CD4-positive, alpha-beta T cell treated with Interleukin-15 for 1 hour (primary cell): Measurements from ENCODE around the gene CTU2.

Source experiments
- DNase-seq: peaks from one replicate; pipeline ENCODE4 v3.0.0-alpha.2; 2020

CTU2 gene

GRCh38 chr16:88715312-88716190 lies 9.2 kb downstream of the CTU2 start:
- no peak for DNase-seq

DNA sequence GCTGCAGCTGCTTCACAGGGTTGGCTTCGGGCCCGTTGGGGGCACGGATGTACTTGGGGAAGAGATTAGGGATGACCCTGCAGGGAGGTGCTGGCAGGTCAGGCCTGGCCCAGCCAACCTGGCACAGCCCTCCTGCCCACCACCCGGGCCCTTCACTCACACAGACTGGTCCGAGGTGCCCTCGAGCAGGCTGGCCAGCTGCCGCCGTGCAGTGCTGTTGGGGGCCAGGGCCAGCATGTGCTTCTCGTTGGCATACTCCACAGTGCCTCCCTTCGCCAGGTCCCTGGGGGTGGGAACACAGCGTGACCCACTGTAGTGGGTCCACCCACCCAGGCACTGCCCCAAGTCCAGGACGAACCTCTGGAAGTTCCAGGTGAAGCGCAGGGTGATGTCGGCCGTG lies 9.9 kb downstream of the CTU2 start:
- DNase-seq = no peak

- DNase-seq = no peak
Observed at GRCh38 chr16:88716601-88717001, 10.3 kb downstream of the CTU2 start.

GRCh38 chr16:88718178-88718577 lies 11.9 kb downstream of the CTU2 start:
- no peak for DNase-seq

DNA sequence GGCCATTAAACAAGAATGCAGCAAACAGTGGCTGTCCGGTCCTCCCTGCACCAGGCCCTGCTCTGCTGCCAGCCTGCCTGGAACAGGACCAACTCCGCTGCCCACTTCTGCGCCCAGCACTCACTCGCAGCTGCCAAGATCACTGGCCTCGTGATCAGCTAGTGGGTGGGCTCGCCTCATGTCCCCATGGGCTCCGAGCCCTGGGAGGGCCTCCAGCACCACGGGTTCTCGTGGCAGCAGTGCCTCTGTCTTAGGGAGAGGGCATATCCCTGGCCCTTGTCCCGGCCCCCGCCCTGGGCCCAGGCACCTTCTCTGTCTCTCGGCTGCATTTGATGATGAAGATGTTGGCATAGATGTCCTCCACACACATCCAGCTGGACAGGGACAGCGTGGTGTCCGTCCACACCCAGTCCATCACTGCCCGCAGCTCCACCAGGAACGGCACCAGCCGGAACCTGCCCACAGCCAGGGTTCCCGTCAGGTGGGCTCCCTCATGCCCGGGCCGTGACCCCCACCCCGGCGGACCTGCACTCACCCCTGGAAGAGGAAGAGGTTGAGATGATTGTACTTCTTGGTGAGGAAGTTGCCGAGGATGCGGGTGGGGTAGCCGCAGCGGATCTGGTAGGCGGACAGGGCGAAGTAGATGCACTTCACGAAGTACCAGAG lies 13.1 kb downstream of the CTU2 start:
- no peak for DNase-seq

DNA sequence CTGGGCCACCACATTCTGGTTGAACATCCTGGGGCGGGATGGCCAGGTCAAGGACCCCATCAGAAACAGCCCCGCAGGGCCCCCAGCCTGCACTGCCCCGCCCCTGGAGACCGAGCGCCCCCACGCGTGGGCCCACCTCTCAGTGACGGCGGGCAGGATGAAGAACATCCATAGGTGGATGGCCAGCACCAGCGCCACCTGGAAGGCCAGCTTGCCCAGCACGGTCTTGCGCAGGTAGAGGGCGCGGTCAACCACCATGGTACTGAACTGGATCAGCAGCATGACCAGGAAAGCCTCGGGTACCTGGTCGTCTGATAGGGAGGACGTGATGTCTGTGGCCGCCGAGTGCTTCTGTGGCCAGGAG lies 13.6 kb downstream of the CTU2 start:
- no peak for DNase-seq

- DNase-seq = no peak
Observed at GRCh38 chr16:88720396-88720970, 14.2 kb downstream of the CTU2 start.

DNA sequence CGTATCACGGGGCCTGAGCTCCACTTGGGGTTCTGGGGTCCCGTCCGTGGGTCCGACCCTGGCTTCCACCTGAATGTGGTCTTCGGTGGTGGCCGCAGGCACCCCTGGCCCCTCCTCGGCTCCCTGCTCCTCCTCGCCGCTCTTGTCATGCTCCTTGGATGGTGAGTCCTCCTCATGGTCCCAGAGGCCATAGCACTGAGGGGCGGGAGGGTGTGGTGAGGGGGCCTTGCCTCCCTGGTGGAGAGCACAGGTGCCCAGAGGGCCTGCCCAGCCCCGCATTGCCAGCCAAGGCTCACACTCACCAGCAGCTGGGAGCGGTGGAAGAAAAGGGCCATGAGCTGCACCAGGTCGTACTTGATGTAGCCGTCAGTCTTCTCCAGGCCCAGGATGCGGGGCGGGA lies 14.9 kb downstream of the CTU2 start:
- DNase-seq = no peak

DNA sequence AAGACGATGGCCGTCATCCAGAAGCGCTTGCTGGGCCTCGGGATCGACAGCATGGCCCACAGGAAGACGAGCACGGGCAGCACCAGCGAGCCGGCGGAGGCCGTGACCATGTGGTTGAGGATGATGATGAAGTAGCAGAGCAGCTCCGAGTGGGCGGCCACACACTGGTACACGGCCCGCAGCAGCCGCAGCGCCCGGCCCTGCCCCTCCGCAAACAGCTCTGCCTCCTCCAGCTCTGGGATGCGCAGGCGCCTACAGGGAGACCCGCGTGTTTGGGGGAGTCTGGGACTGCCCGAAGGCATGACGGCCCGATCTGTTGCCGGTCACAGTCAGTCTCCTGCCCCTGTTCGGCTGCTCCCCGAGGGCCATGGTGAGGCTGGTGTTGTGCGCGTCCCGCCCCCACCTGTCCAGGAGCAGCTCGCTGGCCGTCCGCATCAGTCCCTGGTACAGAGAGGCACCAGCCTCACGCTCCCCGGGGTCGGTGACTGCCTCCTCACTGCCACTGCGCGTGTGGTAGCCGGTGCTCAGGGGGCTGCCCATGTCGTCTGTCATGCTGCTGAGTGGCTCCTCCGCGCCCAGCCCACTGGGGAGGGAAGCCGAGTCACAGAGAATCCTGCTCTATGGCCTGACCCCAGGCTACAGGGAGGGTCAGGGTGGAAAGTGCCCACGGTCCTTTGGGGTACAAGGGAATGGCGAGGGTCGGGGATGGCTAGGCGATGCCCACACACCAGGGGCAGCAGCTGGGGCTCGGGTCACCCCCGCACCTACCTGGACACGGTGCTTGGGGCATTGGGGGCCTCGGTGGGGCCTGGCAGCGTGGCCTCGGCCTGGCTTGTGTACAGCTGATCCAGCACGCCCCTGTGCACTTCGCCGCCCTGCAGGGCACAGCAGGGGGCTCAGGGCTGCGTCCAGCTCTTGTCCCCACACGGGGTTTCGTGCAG lies 15.8 kb downstream of the CTU2 start:
- DNase-seq = no peak

- no peak for DNase-seq
Observed at GRCh38 chr16:88722784-88723506, 16.6 kb downstream of the CTU2 start.

- no peak for DNase-seq
Observed at GRCh38 chr16:88723507-88723887, 17.2 kb downstream of the CTU2 start.

DNA sequence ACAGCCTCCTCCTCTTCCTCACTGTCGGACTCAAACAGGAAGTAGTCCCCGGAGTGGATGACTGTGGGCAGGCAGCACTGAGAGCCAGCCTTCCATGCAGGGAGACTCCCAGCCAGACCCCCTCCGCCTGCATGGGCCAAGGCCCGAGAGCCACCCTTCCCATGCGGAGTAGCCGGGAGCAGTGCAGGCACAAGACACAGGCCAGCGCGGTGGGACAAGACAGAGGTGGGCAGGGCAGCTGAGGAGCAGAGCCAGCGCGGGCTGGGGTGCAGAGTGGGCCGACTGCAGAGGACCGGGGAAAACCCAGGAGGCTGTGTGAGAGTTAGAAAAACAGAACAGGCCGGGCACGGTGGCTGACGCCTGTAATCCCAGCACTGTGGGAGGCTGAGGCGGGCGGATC lies 17.6 kb downstream of the CTU2 start:
- DNase-seq = no peak

DNA sequence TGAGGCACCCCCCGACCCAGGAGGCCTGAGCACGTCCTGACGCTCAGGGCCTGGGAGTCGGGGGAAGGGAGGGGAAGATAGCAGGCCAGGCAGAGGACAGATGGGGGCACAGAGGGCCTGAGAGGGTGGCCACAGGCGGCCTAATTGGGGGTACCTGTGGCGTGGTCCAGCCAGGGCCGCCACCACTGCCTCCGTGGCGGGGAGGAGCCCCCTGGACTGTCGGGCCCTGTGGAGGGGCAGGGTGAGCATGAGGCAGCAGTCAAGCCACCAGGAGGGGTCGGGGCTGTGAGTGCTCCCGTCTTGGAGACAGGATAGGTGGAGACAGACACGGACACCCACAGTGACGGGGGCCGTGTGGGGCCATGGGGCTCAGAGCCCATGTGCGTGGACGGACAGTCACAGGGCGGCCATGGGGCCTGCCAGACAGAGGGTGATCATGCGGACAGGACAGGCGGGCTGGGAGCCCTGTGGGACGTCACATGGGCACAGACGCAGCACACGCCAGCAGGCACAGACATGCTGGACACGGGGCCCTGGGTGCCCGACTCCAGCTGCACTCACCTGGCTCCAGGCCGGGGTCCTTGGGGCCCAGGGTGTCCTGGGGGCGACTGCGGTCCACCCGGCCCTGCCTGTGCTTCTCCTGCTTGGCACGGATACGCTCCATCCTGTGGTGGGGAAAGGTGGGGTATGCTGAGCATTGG lies 18.7 kb downstream of the CTU2 start:
- no peak for DNase-seq

DNA sequence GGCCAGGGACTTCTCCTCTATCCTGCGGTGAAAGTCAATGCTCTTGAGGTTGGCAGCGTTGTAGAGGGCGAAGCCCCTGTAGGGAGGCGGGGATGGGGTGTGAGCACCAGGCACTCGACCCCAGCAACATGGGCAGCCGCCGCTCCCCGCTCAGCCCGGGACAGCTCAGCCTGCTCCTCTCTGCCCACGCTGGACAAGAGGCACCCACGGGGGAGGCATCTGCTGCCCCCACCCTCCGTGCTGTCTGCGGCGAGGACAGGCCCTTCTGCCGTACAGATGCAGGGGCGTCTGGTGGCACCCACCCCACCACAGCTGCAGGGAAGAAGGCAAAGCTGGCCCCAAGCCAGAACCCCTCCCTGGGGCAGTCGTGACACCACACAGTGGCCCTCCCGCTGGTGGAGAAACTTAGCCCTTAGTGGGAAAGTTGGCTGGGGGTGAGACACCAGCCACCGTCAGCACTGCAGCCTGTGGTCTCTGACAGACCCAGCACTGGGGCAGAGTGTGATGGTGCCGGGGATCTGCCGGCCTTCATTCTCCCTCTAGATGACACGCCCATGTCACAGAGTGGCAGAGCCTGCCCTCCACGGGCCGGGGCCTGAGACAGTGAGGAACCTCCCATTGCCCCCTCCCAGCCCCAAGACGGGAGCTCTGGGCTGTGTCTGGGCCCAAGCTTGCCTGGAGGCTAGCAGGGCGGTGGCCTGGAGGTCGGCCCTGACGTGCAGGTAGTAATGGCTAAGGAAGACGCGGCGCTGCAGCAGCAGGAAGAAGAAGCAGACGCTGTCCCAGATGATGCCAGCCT lies 19.5 kb downstream of the CTU2 start:
- no peak for DNase-seq

GRCh38 chr16:88726408-88726749 lies 20.1 kb downstream of the CTU2 start:
- DNase-seq = no peak

DNA sequence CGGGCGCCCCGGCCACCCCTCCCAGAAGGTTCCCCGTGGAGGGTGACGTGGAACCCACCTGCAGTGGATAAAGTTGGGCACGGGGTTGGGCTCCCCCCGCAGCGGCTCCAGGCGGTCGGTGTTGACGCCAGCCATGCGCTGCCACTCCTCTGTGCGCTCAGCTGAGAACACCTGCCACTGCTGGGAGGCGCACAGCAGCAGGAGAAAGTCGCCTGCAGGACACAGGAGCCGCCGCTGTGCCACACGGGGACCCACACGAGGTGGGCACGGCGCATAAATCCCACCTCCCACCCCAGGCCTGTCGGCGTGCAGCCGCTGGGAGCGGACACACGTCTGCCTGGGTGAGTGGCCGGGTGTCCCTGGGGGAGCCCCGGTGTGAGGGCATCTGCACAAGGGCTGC lies 20.7 kb downstream of the CTU2 start:
- no peak for DNase-seq

- DNase-seq = no peak
Observed at GRCh38 chr16:88727871-88728270, 21.6 kb downstream of the CTU2 start.

- no peak for DNase-seq
Observed at GRCh38 chr16:88730632-88731607, 24.6 kb downstream of the CTU2 start.

DNA sequence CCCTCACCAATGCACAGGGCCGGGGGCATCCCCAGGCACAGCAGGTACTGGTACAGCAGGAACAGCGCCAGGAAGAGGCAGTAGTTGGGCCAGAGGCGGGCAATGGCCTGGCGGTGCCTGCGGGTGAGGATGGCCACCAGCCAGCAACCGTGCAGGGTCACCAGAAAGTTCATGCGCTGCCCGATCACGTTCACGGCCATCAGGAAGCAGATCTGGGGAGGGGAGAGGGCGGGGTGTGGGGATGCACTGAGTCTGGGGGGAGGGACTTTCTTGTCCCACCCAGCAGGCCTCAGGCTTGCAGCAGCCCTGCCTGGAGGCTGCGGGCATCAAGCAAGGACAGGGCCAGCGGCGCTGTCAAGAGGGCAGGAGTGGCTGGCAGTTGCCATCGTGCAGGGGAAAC lies 25.4 kb downstream of the CTU2 start:
- no peak for DNase-seq
